ENCODE data around the gene GLP1R.

- TF ChIP-seq CTCF (IDR thresholded peaks at IDR 0.05) (no peak), POLR2A (IDR thresholded peaks at IDR 0.05; ENCODE audit: low read depth) (no peak), EP300 (IDR thresholded peaks at IDR 0.05) (no peak)
These were observed 19.8 kb downstream of the GLP1R start for GRCh38 chr6:39068391-39068790.

Data from esophagus muscularis mucosa (tissue), 4 donors.